DND-41 (cell line): ENCODE data around the gene TFG.

Experiments
- ATAC-seq: fragments of 200-7000 bp; cut with Tn5 transposase; 3 replicates; pipeline ENCODE4 v1.9.1; 2021; ENCODE audit warnings: low read depth; ENCODE audit not compliant: insufficient read depth
- DNase-seq: peaks from one replicate; pipeline ENCODE4 v3.0.0-alpha.2; 2020
- H2AFZ ChIP-seq: 2 replicates; pipeline ENCODE4 v1.6.0; 2012; ENCODE audit warnings: low read depth, low read length
- H3K27ac ChIP-seq: 2 replicates; pipeline ENCODE4 v1.5.1; 2012; ENCODE audit warnings: low read length, inconsistent platforms
- H3K27me3 ChIP-seq: fragments of 200-600 bp; sonication (generic); 2 replicates; pipeline ENCODE4 v1.6.0; 2012; ENCODE audit warnings: low read length, mild to moderate bottlenecking, inconsistent platforms; ENCODE audit not compliant: insufficient read depth, poor library complexity
- H3K36me3 ChIP-seq: 2 replicates; pipeline ENCODE4 v1.5.1; 2012; ENCODE audit warnings: low read length, inconsistent platforms; ENCODE audit not compliant: insufficient read depth
- H3K4me1 ChIP-seq: 2 replicates; pipeline ENCODE4 v1.5.1; 2012; ENCODE audit warnings: mild to moderate bottlenecking, low read length; ENCODE audit not compliant: insufficient read depth
- H3K4me2 ChIP-seq: 2 replicates; pipeline ENCODE4 v1.6.0; 2012; ENCODE audit warnings: mild to moderate bottlenecking, moderate library complexity, low read length, inconsistent platforms; ENCODE audit not compliant: insufficient read depth
- H3K4me3 ChIP-seq, 2 experiments: fragments of 200-600 bp in 1 of 2; shearing (Covaris generic) in 1 of 2; 2 replicates each; pipeline ENCODE4 v1.5.1; 2012 to 2016; ENCODE audit warnings: inconsistent platforms in 2 of 2, low read length in 2 of 2, mild to moderate bottlenecking in 2 of 2, low read depth in 1 of 2, moderate library complexity in 1 of 2
- H3K79me2 ChIP-seq: 2 replicates; pipeline ENCODE4 v1.6.0; 2012; ENCODE audit warnings: low read length, inconsistent platforms; ENCODE audit not compliant: insufficient read depth
- H3K9ac ChIP-seq: 2 replicates; pipeline ENCODE4 v1.6.0; 2012; ENCODE audit warnings: low read depth, mild to moderate bottlenecking, inconsistent platforms, low read length, moderate library complexity
- H3K9me3 ChIP-seq: 2 replicates; pipeline ENCODE4 v1.5.1; 2012; ENCODE audit warnings: low read length, moderate library complexity, mild to moderate bottlenecking, inconsistent platforms; ENCODE audit not compliant: insufficient read depth, severe bottlenecking
- H4K20me1 ChIP-seq: 2 replicates; pipeline ENCODE4 v1.6.0; 2012; ENCODE audit warnings: low read length; ENCODE audit not compliant: insufficient read depth
- EZH2 ChIP-seq: IDR thresholded peaks from 3 replicates; pipeline ENCODE4 v1.6.1; 2012; ENCODE audit warnings: borderline replicate concordance, low read depth, mild to moderate bottlenecking, moderate library complexity, low read length, inconsistent platforms; ENCODE audit not compliant: severe bottlenecking
- TF ChIP-seq, protein P1 (sequence below): IDR thresholded peaks from 2 replicates; pipeline ENCODE4 v1.5.1; 2012; ENCODE audit warnings: borderline replicate concordance, low read length, moderate library complexity, mild to moderate bottlenecking; ENCODE audit not compliant: poor library complexity, severe bottlenecking; ENCODE audit errors: extremely low read depth

TFG gene

DNA sequence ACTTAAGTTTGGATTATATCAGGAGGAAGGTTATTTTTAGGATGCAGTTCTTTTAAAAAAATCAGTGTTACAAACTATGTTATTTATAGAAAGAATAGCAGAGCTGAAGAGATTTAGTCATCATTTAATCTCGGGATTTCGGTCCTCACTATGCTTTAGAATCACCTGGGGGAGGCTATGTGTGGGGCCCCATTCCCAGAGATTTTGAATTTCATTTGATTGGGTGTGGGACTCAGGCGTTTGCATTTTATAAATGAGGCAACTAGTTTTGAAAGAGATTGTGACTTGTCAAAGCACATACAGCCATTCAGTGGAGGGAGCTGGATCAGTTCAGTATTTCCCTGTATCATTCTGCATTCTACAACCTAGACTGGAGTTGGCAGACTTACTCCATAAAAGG is 36.8 kb downstream of the TFG start:
- DNase-seq (no peak), ATAC-seq (no peak)
- H3K36me3 ChIP-seq, result peaks cover 92% of the 10 kb centered on the region

DNA sequence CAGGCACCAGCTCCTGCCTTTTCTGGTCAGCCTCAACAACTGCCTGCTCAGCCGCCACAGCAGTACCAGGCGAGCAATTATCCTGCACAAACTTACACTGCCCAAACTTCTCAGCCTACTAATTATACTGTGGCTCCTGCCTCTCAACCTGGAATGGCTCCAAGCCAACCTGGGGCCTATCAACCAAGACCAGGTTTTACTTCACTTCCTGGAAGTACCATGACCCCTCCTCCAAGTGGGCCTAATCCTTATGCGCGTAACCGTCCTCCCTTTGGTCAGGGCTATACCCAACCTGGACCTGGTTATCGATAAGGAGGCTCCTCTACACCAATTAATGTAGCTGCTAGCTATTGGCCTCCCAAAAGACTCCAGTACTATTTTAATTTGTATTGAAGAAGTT is 38.9 kb downstream of the TFG start:
- no peak for DNase-seq
- Histone ChIP-seq H3K27ac (no peak overlapping the region), H3K9me3 (no peaks in the 10 kb centered on the region), H3K4me2 (no peak overlapping the region), H3K4me1 (no peaks in the 10 kb centered on the region), H4K20me1 (no peaks in the 10 kb centered on the region), H2AFZ (no peak overlapping the region), H3K27me3 (no peaks in the 10 kb centered on the region), H3K79me2 (no peaks in the 10 kb centered on the region), H3K9ac (no peak overlapping the region), H3K36me3 (peaks cover 93% of the 10 kb centered on the region), H3K4me3 (no peak overlapping the region)
- TF ChIP-seq, protein P1, sequence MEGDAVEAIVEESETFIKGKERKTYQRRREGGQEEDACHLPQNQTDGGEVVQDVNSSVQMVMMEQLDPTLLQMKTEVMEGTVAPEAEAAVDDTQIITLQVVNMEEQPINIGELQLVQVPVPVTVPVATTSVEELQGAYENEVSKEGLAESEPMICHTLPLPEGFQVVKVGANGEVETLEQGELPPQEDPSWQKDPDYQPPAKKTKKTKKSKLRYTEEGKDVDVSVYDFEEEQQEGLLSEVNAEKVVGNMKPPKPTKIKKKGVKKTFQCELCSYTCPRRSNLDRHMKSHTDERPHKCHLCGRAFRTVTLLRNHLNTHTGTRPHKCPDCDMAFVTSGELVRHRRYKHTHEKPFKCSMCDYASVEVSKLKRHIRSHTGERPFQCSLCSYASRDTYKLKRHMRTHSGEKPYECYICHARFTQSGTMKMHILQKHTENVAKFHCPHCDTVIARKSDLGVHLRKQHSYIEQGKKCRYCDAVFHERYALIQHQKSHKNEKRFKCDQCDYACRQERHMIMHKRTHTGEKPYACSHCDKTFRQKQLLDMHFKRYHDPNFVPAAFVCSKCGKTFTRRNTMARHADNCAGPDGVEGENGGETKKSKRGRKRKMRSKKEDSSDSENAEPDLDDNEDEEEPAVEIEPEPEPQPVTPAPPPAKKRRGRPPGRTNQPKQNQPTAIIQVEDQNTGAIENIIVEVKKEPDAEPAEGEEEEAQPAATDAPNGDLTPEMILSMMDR, result no peak
- TF ChIP-seq EZH2, result no peak
- no peak for ATAC-seq

More for the DNA sequence above, 36.8 kb downstream of the TFG start:
- H2AFZ ChIP-seq, result no peak overlapping the region
- H3K4me3 ChIP-seq, result no peak overlapping the region
- no peaks in the 10 kb centered on the region for H3K27me3 ChIP-seq
- no peak overlapping the region for H3K9ac ChIP-seq
- TF ChIP-seq, protein P1, result no peak
- no peak for TF ChIP-seq EZH2
- H3K27ac ChIP-seq, result no peak overlapping the region
- no peak overlapping the region for H3K4me2 ChIP-seq
- H3K9me3 ChIP-seq, result no peaks in the 10 kb centered on the region
- no peaks in the 10 kb centered on the region; the same call in 1 of the 2 replicates for H4K20me1 ChIP-seq
- no peaks in the 10 kb centered on the region for H3K4me1 ChIP-seq
- H3K79me2 ChIP-seq, result no peaks in the 10 kb centered on the region

DNA sequence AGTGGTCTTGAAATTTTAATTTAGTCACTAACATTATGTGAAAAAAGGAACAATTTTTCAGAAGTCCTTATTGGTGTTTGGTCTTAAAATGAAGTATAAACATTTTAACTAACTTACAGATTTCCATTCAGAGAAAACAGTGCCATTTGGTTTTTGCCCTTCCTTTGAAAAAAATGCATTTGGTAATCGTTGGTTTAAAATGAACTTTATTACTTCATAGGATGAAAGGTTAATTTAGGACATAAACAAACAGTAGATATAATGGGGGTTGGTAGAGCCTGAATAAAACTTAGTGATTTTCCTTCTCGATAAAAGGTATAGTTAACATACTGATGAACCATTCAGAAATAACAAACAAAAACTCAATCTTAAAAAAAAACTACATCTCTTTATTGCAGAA is 39.7 kb downstream of the TFG start:
- no peak for TF ChIP-seq EZH2
- TF ChIP-seq, protein P1, result no peak
- H2AFZ ChIP-seq, result no peak overlapping the region
- no peak overlapping the region for H3K4me3 ChIP-seq
- H3K27ac ChIP-seq, result no peak overlapping the region
- ATAC-seq, result no peak
- H3K4me2 ChIP-seq, result no peak overlapping the region
- peaks cover 94% of the 10 kb centered on the region for H3K36me3 ChIP-seq
- H3K9ac ChIP-seq, result no peak overlapping the region
- no peaks in the 10 kb centered on the region for H3K4me1 ChIP-seq
- no peaks in the 10 kb centered on the region for H3K79me2 ChIP-seq
- H3K9me3 ChIP-seq, result no peaks in the 10 kb centered on the region
- DNase-seq, result no peak
- H3K27me3 ChIP-seq, result no peaks in the 10 kb centered on the region
- no peaks in the 10 kb centered on the region for H4K20me1 ChIP-seq

DNA sequence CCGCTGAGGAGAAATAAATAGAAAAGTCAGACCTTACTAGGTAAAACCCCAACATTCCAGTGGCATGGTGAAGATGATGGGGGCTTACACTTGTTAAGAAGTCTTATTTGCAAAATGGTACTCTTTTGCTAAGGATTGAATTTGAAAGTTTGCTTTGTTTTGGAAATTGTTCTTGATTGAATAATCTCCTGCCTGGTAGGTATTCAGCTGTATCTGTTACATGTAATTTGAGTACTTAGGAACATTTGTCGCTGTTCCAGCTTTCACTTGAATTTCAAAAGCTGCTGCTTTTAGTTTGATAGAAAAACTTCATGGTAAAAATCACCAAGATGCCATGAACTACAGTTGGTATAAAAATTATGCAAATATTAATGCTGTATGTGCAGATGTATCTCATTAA is 44.6 kb downstream of the TFG start:
- H4K20me1 ChIP-seq, result no peaks in the 10 kb centered on the region
- H2AFZ ChIP-seq, result no peak overlapping the region
- ATAC-seq (no peak), DNase-seq (no peak)
- H3K79me2 ChIP-seq, result no peaks in the 10 kb centered on the region
- H3K36me3 ChIP-seq, result peaks cover 47% of the 10 kb centered on the region
- H3K9ac ChIP-seq, result no peak overlapping the region
- no peaks in the 10 kb centered on the region for H3K9me3 ChIP-seq
- no peak for TF ChIP-seq EZH2
- TF ChIP-seq, protein P1, result no peak
- no peaks in the 10 kb centered on the region for H3K4me1 ChIP-seq
- H3K27me3 ChIP-seq, result no peaks in the 10 kb centered on the region
- H3K27ac ChIP-seq, result no peak overlapping the region
- no peak overlapping the region for H3K4me3 ChIP-seq
- no peak overlapping the region for H3K4me2 ChIP-seq
